HPDE6-E6E7 (cell line): ENCODE measurements around the gene MAIP1.
"Not testable (repeated sequence)": the region's sequence is repeated elsewhere in the genome, so short reads cannot be mapped to it uniquely, and the experiment has no call there.

ENCODE experiments used
- DNase-seq: peaks from one replicate; pipeline ENCODE4 v3.0.0; 2011; ENCODE audit warnings: missing footprints; ENCODE audit errors: extremely low spot score

MAIP1 gene

GRCh38 chr2:199955339-199956061 lies at the start of gene MAIP1, which contains the start of gene TYW5:
MAIP1 (plus strand) TSS chr2:199955582; CDS start chr2:199955799, 217 bp downstream.
TYW5 (minus strand) TSS chr2:199955491; CDS start chr2:199955470, 21 bp downstream.
- DNase-seq: peak; percentile 90

DNA sequence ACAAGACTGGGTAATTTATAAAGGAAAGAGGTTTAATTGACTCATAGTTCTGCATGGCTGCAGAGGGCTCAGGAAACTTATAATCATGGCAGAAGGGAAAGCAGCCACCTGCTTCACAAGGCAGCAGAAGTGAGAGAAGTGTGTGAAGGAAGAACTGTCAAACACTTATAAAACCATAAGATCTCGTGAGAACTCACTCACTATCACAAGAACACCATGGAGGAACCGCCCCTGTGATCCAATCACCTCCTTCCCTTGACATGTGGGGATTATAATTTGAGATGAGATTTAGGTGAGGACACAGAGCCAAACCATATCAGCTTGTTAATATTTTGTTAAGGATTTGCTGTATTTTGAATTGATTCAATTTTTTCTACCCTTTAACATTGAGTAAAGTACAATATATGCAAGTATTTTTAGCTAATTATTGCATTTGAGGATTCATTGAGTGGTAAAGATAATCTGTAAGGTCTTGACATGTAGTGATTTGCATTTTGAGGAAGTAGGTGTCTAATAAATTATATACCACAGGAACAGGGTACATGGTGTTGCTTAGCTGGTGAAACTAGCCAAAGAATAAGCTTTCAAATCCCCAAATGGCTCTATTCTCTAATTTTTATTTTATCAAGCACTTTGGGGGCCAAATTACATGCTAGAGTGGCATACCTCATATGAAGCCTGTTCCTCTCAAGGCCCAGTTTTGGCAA lies 48.2 kb upstream of the MAIP1 start:
- no peak for DNase-seq

DNA sequence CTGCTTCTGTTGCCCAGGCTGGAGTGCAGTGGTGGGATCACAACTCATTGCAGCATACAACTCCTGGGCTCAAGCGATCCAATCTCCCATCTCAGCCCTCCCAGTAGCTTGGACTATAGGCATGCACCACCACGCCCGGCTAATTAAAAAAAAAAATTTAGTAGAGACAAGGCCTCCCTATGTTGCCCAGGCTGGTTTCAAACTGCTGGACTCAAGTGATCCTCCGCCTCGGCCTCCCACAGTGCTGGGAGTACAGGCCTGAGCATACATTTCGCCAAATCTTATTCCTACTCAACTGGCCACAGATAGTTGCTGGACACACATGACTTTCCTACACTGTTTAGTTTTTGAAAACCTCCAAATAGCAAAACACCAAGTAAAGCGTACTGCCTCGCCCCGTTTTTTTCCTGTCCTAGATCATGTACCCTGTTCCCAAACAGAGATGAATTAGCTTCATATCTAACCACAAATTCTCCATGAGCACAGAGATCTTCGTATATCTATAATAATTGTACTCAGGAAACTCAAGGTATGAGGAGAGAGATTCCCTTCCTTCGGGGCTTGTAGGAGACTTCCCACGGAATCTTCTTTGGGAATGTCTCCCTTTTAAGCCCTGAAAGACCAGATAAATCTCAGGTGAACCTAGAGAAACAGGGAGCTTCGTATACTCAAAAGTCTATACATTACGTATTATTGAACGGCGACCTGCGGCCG lies 44.9 kb upstream of the MAIP1 start:
- DNase-seq: peak; percentile 2

GRCh38 chr2:199911052-199911876 lies 44.1 kb upstream of the MAIP1 start, which contains the start of gene C2orf69:
C2orf69 (plus strand) TSS chr2:199911293; CDS start chr2:199911439, 146 bp downstream.
- peak; percentile 95 for DNase-seq

GRCh38 chr2:199911877-199912161 lies 43.6 kb upstream of the MAIP1 start:
- no peak for DNase-seq

DNA sequence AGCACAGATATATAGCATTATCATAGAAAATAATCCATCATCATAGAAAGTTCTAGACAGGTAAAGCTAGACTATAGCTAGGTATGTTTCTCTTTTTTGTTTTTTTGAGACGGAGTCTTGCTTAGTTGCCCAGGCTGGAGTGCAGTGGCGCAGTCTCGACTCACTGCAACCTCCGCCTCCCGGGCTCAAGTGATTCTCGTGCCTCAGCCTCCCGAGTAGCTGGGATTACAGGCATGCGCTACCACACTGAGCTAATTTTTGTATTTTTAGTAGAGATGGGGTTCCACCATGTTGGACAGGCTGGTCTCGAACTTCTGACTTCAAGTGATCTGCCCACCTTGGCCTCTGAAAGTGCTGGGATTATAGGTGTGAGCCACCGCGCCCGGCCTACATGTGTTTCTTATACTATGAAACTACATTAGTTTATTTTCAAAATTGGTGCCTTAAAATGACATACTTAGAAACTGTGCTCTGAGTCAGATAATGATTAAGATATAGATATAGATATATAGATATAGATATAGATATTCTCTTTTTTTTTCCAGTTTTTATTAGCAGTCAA lies 42.7 kb upstream of the MAIP1 start:
- DNase-seq: not testable (repeated sequence)

GRCh38 chr2:199914372-199914958 lies 40.9 kb upstream of the MAIP1 start:
- DNase-seq: no peak

GRCh38 chr2:199916980-199917379 lies 38.4 kb upstream of the MAIP1 start:
- DNase-seq: no peak

DNA sequence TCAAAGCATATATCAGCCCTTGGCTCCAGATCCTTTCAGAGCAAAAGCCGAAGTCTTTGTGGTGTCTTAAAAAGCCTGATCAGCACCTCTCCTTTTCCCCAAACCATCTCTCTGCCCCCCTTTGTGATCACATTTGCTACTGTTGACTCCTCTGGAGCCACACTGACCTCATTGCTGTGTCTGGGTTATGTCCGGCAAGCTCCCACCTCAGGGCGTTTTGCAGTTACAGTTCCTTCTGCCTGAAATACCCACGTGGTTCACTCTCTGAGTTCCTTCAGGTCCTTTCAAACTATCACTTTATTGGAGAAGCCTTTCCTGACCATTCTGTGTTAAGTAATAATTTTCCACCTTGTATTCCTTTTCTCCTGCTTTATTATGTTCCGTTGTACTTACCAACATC lies 32.5 kb upstream of the MAIP1 start:
- DNase-seq: no peak

DNA sequence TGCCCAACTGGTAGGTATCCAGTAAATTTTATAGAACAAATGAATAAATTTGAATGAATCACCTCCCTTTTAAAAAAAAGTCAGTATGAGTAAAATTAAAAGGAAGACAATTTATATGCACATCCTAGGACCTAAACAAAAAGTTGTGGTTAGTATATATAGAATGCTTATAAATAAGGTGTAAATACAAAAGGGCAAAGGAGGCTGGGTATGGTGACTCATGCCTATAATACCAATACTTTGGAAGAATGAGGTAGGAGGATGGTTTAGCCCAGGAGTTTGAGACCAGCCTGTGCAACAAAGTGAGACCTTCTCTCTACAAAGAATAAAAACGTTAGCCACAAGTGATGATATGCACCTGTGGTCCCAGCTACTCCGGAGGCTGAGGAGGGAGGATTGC lies 31.5 kb upstream of the MAIP1 start:
- no peak for DNase-seq

- DNase-seq: no peak
These were observed 28.6 kb upstream of the MAIP1 start for GRCh38 chr2:199926806-199927205.

DNA sequence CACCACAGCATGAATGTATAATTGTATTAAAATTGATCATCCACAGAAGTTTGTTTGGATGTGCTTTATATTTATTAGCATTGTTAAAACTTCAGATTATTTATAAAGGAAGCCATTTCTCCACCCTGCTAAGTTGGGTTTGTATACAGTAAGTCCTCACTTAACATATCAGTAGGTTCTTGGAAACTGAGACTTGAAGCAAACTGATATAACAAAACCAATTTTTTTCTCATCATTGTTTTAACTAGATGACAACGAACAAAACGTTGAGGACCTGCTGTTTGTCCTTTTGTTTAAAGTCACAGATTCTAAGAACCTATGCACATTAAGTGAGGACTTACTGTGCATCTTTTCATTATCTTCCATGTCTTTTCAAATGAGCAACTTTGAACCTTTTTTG lies 27.2 kb upstream of the MAIP1 start:
- no peak for DNase-seq

GRCh38 chr2:199928626-199929025 lies 26.8 kb upstream of the MAIP1 start:
- DNase-seq: no peak

DNA sequence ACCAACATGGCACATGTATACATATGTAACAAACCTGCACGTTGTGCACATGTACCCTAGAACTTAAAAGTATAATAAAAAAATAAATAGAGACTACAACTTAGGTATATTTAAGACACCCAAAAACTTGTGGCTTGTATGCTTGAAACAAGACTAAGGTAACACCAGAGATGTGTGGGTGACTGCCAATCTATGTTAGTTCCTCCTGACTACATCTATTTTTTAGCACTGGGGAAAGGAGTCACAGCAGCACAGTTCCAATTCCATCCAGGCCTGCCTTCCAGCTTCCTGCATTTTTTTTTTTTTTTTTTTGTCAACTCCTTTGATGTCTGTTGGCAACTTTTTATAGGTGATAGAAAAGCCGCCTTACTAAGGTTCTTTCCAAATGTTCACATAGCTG lies 26.1 kb upstream of the MAIP1 start:
- no peak for DNase-seq

DNA sequence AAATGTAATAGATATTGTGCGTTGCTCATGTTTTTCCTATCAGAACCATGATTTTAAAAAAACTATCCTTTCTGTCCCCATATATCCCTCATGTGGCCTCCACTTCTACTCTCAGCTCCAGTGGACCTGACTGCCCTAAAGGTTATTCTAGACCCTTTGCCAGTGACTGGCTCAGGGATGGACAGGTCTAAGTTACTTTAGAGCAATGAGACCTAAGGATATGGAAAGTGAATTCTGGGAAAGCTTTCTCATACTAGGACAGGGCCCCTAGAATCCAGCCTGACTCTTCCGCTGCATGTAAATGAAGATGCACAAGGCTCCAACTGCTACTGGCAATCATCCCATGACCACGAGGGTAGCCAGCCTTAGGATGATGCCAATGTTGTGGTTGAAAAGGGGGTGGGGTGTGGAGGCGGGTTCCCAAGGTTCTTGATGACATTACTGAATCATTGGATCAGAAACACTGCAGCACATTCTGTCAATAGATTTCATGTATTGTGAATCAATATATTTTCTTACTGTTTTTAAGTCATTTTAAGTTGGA lies 23.0 kb upstream of the MAIP1 start:
- no peak for DNase-seq

- no peak for DNase-seq
These were observed 21.9 kb upstream of the MAIP1 start for GRCh38 chr2:199933466-199933865.

DNA sequence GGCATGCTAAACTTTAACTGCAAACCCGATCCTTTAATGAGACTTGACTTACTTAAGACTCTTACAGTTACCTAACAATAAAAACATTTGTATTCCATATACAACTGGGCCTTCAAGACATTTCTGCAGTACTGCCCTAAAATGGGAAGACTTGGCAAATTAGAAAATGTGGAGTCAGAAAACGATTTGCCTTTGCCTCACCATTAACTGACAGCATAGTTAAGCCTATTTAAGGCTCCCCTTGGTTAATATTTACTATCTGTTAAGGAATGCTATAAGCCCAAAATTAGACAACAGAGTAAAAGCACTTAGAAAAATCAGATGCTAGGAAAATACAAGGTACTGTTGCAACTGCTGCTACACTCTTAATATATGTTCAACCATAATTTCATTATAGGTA lies 18.8 kb upstream of the MAIP1 start:
- no peak for DNase-seq

DNA sequence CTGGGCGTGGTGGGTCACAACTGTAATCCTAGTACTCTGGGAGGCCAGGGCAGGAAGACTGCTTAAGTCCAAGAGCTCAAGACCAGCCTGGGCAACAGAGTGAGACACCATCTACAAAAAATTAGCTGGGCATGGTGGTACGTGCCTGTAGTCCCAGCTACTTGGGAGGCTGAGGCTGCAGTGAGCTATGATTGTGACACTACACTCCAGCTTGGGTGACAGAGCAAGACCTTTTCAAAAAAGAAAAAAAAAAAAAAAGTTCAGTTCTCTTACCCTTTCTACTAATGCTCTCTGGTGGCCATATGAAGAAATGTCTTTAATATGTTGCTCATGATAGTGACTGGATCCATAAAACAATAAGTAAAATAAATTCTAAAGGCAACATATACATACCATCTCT lies 15.0 kb upstream of the MAIP1 start:
- no peak for DNase-seq

- DNase-seq: no peak
These were observed 12.0 kb upstream of the MAIP1 start for GRCh38 chr2:199943373-199943772.

- DNase-seq: no peak
These were observed 9.2 kb upstream of the MAIP1 start for GRCh38 chr2:199946196-199946595.

DNA sequence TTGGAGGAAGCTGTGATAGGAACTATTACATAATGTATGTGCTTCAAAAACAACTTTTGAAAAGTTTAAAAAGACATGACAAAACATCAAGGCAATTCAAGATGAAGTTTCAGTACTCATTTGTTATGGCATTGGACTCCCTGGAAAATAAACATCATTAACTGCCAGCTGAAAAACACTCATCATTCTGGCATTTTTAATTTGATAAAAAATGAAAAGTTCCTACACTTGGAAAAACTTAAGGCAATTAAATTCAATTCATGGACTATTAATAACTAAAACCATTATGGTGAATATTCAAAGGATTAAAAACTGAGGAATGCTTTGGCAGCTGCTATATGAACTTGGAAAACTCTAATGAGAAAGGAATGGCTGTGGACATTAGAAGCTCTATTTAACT lies 8.5 kb upstream of the MAIP1 start:
- DNase-seq: no peak
